ENCODE results near the gene PPP1R12C. TPM values are rescaled to one million over a fixed set of nuclear protein-coding genes. Genes with fewer than 3 reads are reported as not detected.
A peak's percentile ranks its signal among the peaks of the same experiment; 100 is the strongest.
"Not testable (repeated sequence)": the region's sequence is repeated elsewhere in the genome, so short reads cannot be mapped to it uniquely, and the experiment has no call there.

Gene PPP1R12C
- total and polyA plus RNA-seq, 12 donors = 134 to 283 (median 201) TPM

GRCh38 chr19:55156202-55157063 lies 39.0 kb upstream of the PPP1R12C start:
- peaks cover 0 to 49% (median 32%) of the 10 kb centered on the region in 7 donors for H3K27me3 ChIP-seq
- H3K36me3 ChIP-seq = peaks cover 0 to 56% (median 0%) of the 10 kb centered on the region in 9 donors
- H3K4me3 ChIP-seq = peak overlapping the region; percentile 26 to 78 (median 64)
- peak in 7 of 8 donors; percentile 23 to 67 (median 48) for ATAC-seq
- no peak for TF ChIP-seq CTCF (IDR thresholded peaks at IDR 0.05)
- H3K4me1 ChIP-seq = peaks cover 0 to 48% (median 15%) of the 10 kb centered on the region in 9 donors
- 2 to 4% methylated on average over 52 of the region's 52 CpGs for WGBS, 2 donors
- intact Hi-C loops (cut with DNase I) = no loop called here
- DNase-seq = peak; percentile 69 to 70
- H3K27ac ChIP-seq = peak overlapping the region in 9 of 10 donors; percentile 77 to 100 (median 95)
- peaks cover 0 to 7% (median 0%) of the 10 kb centered on the region in 11 donors for H3K9me3 ChIP-seq

GRCh38 chr19:55155784-55156183 lies 38.3 kb upstream of the PPP1R12C start:
- peaks cover 3 to 48% (median 14%) of the 10 kb centered on the region in 9 donors for H3K4me1 ChIP-seq
- peaks cover 0 to 43% (median 26%) of the 10 kb centered on the region in 7 donors for H3K27me3 ChIP-seq
- H3K36me3 ChIP-seq = peaks cover 0 to 56% (median 0%) of the 10 kb centered on the region in 9 donors
- ATAC-seq; intact Hi-C loops (cut with DNase I); H3K9me3 ChIP-seq; DNase-seq: not testable (repeated sequence)
- H3K4me3 ChIP-seq = peak overlapping the region; percentile 26 to 78 (median 64)
- H3K27ac ChIP-seq = peak overlapping the region in 5 of 10 donors; percentile 61 to 100 (median 95)
- 7 to 10% methylated on average over 5 of the region's 5 CpGs for WGBS, 2 donors

GRCh38 chr19:55153652-55154264 lies 36.3 kb upstream of the PPP1R12C start:
- Histone ChIP-seq H3K4me3 (peak overlapping the region in 8 of 10 donors; percentile 32 to 69 (median 56)), H3K27me3 (peaks cover 0 to 41% (median 31%) of the 10 kb centered on the region in 7 donors), H3K9me3 (peaks cover 0 to 7% (median 0%) of the 10 kb centered on the region in 11 donors), H3K36me3 (peaks cover 0 to 58% (median 0%) of the 10 kb centered on the region in 9 donors), H3K4me1 (peaks cover 0 to 42% (median 11%) of the 10 kb centered on the region in 9 donors), H3K27ac (peak overlapping the region in 4 of 10 donors; percentile 10 to 80 (median 34))
- WGBS, 2 donors = 69 to 72% methylated on average over 12 of the region's 12 CpGs
- intact Hi-C loops (cut with DNase I) = no loop called here
- no peak for ATAC-seq
- no peak for DNase-seq
- no peak for TF ChIP-seq CTCF (IDR thresholded peaks at IDR 0.05)

- peaks cover 0 to 7% (median 0%) of the 10 kb centered on the region in 11 donors for H3K9me3 ChIP-seq
- DNase-seq (no peak), ATAC-seq (no peak)
- no peak for TF ChIP-seq CTCF (IDR thresholded peaks at IDR 0.05)
- H3K27me3 ChIP-seq = peaks cover 0 to 46% (median 34%) of the 10 kb centered on the region in 7 donors
- peak overlapping the region in 5 of 10 donors; percentile 54 to 69 (median 60) for H3K4me3 ChIP-seq
- peaks cover 0 to 54% (median 0%) of the 10 kb centered on the region in 9 donors for H3K36me3 ChIP-seq
- H3K27ac ChIP-seq = peak overlapping the region in 3 of 10 donors; percentile 30 to 80 (median 67)
- H3K4me1 ChIP-seq = peaks cover 0 to 45% (median 11%) of the 10 kb centered on the region in 9 donors
- intact Hi-C loops (cut with DNase I) = no loop called here
Observed at GRCh38 chr19:55152017-55152416, 34.6 kb upstream of the PPP1R12C start.

Data from heart right ventricle (tissue), 16 donors.